ENCODE results near the gene MYBPH. TPM values are rescaled to one million over a fixed set of nuclear protein-coding genes. Genes with fewer than 3 reads are reported as not detected.

MYBPH gene, protein sequence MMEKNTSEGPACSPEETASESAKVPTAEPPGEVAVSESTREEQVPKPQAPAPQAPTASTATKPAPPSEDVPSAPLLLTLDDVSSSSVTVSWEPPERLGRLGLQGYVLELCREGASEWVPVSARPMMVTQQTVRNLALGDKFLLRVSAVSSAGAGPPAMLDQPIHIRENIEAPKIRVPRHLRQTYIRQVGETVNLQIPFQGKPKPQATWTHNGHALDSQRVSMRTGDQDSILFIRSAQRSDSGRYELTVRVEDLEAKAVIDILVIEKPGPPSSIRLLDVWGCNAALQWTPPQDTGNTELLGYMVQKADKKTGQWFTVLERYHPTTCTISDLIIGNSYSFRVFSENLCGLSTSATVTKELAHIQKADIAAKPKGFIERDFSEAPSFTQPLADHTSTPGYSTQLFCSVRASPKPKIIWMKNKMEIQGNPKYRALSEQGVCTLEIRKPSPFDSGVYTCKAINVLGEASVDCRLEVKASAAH
- total RNA-seq (2016; rRNA removed; fragmentation: Illumina TruSeq; extraction: Trizol) (not detected in 2 replicates), polyA plus RNA-seq (2011; rRNA removed) (0.04 TPM in 1 of 2 replicates, not detected in the other), polyA minus RNA-seq (2011; rRNA and poly(A)+ RNA removed; ENCODE audit: low replicate concordance) (not detected in 2 replicates), Bru-seq, nascent RNA (not detected), BruChase-seq, experiment 1, labeled RNA remaining after a 6-hour chase (not detected), BruChase-seq, experiment 2, labeled RNA remaining after a 2-hour chase (not detected)
- not detected in 2 replicates for total RNA-seq (2016; cell fraction: cytosol; rRNA removed; fragmentation: Illumina TruSeq; extraction: Trizol; ENCODE audit: low read depth)
- not detected in 2 replicates for total RNA-seq (2016; cell fraction: insoluble cytoplasmic fraction; rRNA removed; fragmentation: Illumina TruSeq; extraction: Trizol)
- total RNA-seq (2016; cell fraction: membrane; rRNA removed; fragmentation: Illumina TruSeq; extraction: Trizol) = not detected in 2 replicates
- total RNA-seq (2016; cell fraction: nucleus; rRNA removed; fragmentation: Illumina TruSeq; extraction: Trizol) = not detected in 2 replicates
- polyA plus RNA-seq (2011; cell fraction: cytosol; rRNA removed) = not detected in 2 replicates
- polyA plus RNA-seq (2011; cell fraction: nucleus; rRNA removed) = not detected in 2 replicates
- polyA plus RNA-seq (2012) = not detected in 2 replicates
- polyA plus RNA-seq (2016; cell fraction: cytosol; fragmentation: Illumina TruSeq; extraction: Trizol; ENCODE audit: low read depth) = not detected in 2 replicates
- polyA plus RNA-seq (2016; cell fraction: insoluble cytoplasmic fraction; fragmentation: Illumina TruSeq; extraction: Trizol; ENCODE audit: low read depth) = not detected in 2 replicates
- not detected in 2 replicates for polyA plus RNA-seq (2016; cell fraction: membrane; fragmentation: Illumina TruSeq; extraction: Trizol; ENCODE audit: low read depth)
- not detected in 2 replicates for polyA plus RNA-seq (2016; cell fraction: nucleus; fragmentation: Illumina TruSeq; extraction: Trizol; ENCODE audit: insufficient read depth, low read depth)
- polyA minus RNA-seq (2011; cell fraction: cytosol; rRNA and poly(A)+ RNA removed) = not detected in 2 replicates
- polyA minus RNA-seq (2011; cell fraction: nucleus; rRNA and poly(A)+ RNA removed) = not detected in 2 replicates
- long read RNA-seq, experiment 1 = 0 reads
- long read RNA-seq, experiment 2 = 0 reads

DNA sequence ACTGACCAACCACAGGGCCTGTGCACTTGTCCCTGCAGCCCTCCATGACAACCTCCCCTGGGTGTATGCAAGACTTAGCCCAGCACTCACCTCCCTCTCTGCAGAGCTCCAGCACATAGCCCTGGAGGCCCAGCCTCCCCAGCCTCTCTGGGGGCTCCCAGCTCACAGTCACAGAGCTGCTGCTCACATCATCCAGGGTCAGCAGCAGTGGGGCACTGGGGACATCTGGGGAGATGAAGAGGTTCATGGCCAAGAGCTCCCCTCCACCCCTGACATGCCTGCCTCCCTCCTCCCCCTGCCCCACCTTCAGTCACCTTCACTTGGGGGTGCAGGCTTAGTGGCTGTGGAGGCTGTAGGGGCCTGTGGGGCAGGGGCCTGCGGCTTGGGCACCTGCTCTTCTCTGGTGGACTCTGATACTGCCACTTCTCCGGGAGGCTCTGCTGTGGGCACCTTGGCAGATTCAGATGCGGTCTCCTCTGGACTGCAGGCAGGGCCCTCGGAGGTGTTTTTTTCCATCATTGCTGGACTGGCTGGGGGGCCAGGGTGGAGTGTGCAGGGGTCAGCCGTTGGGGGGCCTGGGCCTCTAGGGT, at the start of gene MYBPH:
MYBPH (minus strand) TSS at position 590 of the 590 bp plus-strand sequence; CDS start at position 519, 71 bp downstream.
- FAIRE-seq = no peak
- ATAC-seq = no peak
- no peak for TF ChIP-seq ARHGAP35 (CRISPR knock-in tag; IDR thresholded peaks at IDR 0.05; ENCODE audit: borderline replicate concordance)
- TF ChIP-seq ZNF878 (CRISPR knock-in tag; IDR thresholded peaks at IDR 0.05) = no peak
- TF ChIP-seq, protein P1, sequence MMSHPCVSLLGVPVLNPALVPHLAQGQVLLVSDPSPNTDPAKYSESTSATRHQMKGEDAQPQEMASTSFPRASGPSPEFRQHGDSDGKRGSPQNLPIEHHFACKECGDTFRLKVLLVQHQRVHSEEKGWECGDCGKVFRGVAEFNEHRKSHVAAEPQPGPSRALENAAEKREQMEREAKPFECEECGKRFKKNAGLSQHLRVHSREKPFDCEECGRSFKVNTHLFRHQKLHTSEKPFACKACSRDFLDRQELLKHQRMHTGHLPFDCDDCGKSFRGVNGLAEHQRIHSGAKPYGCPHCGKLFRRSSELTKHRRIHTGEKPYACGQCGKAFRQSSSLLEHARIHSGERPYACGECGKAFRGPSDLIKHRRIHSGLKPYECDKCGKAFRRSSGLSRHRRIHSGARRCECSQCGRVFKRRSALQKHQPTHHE (CRISPR knock-in tag; IDR thresholded peaks at IDR 0.05; ENCODE audit: borderline replicate concordance) = no peak
- no peak for TF ChIP-seq ZSCAN30 (CRISPR knock-in tag; IDR thresholded peaks at IDR 0.05)
- no peak for TF ChIP-seq ZNF256 (CRISPR knock-in tag; conservative IDR thresholded peaks at IDR 0.05)
- TF ChIP-seq, protein P2, sequence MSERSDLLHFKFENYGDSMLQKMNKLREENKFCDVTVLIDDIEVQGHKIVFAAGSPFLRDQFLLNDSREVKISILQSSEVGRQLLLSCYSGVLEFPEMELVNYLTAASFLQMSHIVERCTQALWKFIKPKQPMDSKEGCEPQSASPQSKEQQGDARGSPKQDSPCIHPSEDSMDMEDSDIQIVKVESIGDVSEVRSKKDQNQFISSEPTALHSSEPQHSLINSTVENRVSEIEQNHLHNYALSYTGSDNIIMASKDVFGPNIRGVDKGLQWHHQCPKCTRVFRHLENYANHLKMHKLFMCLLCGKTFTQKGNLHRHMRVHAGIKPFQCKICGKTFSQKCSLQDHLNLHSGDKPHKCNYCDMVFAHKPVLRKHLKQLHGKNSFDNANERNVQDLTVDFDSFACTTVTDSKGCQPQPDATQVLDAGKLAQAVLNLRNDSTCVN (CRISPR knock-in tag; IDR thresholded peaks at IDR 0.05; ENCODE audit: borderline replicate concordance) = no peak
- TF ChIP-seq, protein P3, sequence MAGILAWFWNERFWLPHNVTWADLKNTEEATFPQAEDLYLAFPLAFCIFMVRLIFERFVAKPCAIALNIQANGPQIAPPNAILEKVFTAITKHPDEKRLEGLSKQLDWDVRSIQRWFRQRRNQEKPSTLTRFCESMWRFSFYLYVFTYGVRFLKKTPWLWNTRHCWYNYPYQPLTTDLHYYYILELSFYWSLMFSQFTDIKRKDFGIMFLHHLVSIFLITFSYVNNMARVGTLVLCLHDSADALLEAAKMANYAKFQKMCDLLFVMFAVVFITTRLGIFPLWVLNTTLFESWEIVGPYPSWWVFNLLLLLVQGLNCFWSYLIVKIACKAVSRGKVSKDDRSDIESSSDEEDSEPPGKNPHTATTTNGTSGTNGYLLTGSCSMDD (CRISPR knock-in tag; IDR thresholded peaks at IDR 0.05) = no peak
- TF ChIP-seq ZNF317 (CRISPR knock-in tag; IDR thresholded peaks at IDR 0.05) = no peak
- TF ChIP-seq TOE1 (CRISPR knock-in tag; IDR thresholded peaks at IDR 0.05) = no peak
- no peak for TF ChIP-seq CENPT (CRISPR knock-in tag; IDR thresholded peaks at IDR 0.05; ENCODE audit: low read depth)
- no TSS peak for BruUV-seq (replicated peaks)
- Histone ChIP-seq H4K20me1 (ENCODE audit: insufficient read depth, low read length) (0 out of 2 replicates have a peak, but pooled peaks cover 4% of the 10 kb centered on the region), H3K27ac (ENCODE audit: extremely low read length, insufficient read depth, low read length) (no peak within 1 kb of the TSS), H3K79me2 (ENCODE audit: insufficient read depth, low read length) (no peaks in the 10 kb centered on the region), H3K36me3 (replicated peaks in 1 of 2; ENCODE audit: control insufficient read depth in 1 of 2, insufficient read depth in 2 of 2, low read length in 2 of 2) (no peaks in the 10 kb centered on the region), H3K9ac (ENCODE audit: insufficient read depth, low read depth, low read length) (no peak within 1 kb of the TSS), H3K4me1 (ENCODE audit: insufficient read depth, low read length) (peaks cover 20% of the 10 kb centered on the region), H3K4me3 (replicated peaks in 1 of 3; ENCODE audit: insufficient read depth in 1 of 3, low read depth in 2 of 3, low read length in 3 of 3) (no peak within 1 kb of the TSS), H3K4me2 (ENCODE audit: low read depth, low read length) (no peak within 1 kb of the TSS), H2AFZ (ENCODE audit: low read length) (no peak within 1 kb of the TSS), H3K27me3 (ENCODE audit: control insufficient read depth in 1 of 2, insufficient read depth in 2 of 2, low read length in 2 of 2) (peaks cover 2 to 6% of the 10 kb centered on the region in 2 experiments; a peak in 3 of 5 replicates), H3K9me3 (ENCODE audit: low read length) (no peaks in the 10 kb centered on the region)
- in situ Hi-C loops (cut with HindIII; ENCODE audit: extremely low pct_ligation_motif_present, low pct_unique_long_range_greater_than_20kb) = no loop called here
- no peak for DNase-seq (ENCODE audit: low spot score)
- ChIA-PET CTCF (ENCODE audit: low intra/inter-chr PET ratio, low total read pairs) (no interaction called here), POLR2A (no interaction called here)
- intact Hi-C loops (cut with micrococcal nuclease; ENCODE audit: unreplicated experiment) = no loop called here
- WGBS (ENCODE audit: low lambda C conversion rate) = 29% methylated on average over 2 of the region's 5 CpGs

Measured in HepG2 (cell line).